NCI-H748 (cell line): Measurements from ENCODE around the gene DNAJC28.
"Not testable (repeated sequence)": the region's sequence is repeated elsewhere in the genome, so short reads cannot be mapped to it uniquely, and the experiment has no call there.

Experiments used
- DNase-seq: peaks from one replicate; lab custom pipeline; 2025; ENCODE audit not compliant: unreplicated experiment; lab: John Stamatoyannopoulos, UW

DNAJC28 gene, protein sequence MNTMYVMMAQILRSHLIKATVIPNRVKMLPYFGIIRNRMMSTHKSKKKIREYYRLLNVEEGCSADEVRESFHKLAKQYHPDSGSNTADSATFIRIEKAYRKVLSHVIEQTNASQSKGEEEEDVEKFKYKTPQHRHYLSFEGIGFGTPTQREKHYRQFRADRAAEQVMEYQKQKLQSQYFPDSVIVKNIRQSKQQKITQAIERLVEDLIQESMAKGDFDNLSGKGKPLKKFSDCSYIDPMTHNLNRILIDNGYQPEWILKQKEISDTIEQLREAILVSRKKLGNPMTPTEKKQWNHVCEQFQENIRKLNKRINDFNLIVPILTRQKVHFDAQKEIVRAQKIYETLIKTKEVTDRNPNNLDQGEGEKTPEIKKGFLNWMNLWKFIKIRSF

DNA sequence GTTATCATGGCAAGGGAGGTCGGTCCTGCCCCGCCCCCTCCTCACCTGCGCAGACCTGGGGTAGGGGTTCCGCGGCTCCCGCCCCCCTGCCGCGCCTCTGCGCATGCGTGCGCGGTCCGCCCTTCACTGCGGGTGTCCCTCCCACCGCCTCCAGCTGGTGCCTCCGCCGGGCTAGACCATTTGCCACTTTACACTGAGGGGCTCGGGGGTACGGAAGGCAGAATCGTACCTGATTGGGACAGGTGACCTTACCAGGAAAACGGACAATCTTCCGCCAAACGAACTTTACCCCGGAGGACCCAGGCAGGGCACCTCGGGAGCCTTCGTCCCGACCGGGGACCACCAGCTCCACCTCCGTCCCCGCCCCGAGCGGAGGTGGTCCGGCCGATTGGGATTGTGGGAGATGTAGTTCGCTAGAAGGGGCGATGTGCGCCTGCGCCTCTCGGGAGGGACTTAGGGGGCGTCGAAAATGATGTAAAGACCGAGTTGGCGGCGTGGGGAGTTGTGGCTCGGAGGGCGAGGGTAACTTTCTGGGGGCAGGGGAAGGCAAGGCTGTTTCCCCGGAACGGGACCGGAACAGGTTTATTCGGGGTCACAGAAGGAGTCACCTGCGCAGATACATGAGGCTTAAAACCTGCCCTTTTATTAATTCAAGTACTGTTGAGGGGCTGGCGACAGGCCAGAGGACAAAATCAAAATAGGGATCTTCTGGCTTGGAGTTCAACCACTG is at the start of gene DNAJC28:
Gene DNAJC28 (minus strand): TSS at position 344 of the 730 bp plus-strand sequence. CDS start 2,323 bp downstream, outside the sequence.
- peak; percentile 94 for DNase-seq

DNA sequence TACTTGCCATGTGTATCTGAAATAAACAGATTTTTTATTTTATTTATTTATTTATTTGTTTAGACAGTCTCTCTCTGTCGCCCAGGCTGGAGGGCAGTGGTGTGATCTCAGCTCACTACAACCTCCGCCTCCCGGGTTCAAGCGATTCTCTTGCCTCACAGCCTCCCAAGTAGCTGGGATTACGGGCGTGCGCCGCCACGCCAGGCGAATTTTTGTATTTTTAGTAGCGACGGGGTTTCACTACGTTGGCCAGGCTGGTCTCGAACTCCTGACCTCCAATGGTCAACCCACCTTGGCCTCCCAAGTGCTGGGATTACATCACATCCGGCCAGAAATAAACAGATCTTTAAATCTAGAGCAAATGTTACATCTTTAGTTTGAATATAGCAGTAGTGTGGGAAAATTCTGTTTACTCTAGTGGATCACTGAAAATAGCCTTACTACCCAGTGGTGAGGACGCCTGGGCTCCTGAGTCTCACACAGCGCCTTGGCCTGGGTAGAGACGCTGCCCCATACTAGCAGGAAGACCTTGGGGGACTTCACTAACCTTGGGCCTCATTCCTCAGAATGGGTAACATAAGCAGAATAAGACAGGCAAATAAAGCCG is 49.7 kb upstream of the DNAJC28 start:
- DNase-seq = no peak

DNA sequence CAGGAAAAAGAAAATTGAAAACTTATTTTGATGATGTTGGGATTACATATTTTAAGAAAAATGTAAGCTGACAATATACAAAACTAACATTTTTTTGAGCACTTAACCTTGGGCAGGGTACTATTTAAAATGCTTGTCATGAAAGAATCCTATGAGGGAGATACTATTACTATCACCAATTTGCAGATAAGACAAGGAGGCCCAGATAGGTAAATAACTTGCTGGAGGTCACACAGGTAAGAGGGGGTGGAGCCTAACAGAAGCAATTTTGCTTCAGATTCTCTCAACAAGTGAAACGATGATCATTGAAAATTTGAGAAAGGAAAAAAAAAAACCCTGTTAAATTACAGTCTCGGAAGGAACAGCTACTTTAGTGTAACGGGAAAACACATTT is 49.2 kb upstream of the DNAJC28 start:
- DNase-seq = peak; percentile 3

DNA sequence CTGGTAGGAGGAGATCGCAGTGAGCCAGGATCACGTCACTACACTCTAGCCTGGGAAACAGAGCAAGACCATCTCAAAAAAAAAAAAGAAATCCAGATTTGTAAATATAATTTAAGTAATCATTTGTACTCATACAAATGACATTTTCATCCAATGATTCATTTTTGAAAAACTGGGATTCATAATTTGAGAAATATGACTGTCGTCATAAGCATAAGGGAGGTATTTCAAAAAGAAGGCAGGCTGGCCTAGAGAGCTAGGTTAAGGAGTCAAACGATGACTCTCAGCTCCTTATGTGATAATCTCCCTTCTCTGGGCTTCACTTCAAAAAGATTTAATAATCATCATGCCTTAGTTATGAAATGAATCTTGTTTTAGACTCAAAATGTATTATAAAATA is 48.1 kb upstream of the DNAJC28 start:
- DNase-seq = no peak

DNA sequence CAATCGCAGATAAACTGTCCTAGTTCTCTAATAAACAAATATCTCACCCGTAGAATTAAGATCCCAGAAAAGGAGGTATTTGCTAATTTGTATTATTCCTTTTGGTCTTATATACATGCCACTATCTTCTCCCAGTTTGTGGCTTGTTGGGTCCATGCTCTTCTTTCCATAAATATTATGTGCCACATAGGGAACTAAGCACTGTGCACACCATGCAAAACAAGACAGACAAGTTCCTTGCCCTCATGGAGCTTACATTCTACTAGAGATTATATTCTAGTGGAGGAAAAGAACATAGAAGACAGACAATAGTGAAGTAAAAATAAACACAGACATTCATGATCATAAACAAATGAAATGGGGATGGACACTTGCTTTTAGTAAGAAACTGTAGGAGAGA is 45.7 kb upstream of the DNAJC28 start:
- DNase-seq = no peak

DNA sequence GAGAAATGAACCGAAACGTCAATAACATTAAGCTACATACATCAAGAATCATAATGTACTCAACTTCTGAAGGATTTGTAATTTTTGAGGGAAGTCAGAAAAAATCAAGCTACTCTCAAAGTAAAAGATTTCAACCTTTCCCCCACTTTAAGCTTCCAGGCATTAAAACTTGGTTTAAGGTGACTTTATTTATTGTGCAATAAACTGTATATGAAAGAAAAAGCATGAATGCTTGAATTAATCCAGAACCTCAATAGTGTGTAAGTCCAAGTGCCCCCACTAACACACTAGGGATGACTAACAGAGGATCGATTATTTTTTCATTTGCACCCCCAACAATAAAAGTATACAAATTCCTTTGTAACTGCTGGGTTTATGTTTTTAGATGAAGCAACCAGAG is 39.5 kb upstream of the DNAJC28 start:
- no peak for DNase-seq

DNA sequence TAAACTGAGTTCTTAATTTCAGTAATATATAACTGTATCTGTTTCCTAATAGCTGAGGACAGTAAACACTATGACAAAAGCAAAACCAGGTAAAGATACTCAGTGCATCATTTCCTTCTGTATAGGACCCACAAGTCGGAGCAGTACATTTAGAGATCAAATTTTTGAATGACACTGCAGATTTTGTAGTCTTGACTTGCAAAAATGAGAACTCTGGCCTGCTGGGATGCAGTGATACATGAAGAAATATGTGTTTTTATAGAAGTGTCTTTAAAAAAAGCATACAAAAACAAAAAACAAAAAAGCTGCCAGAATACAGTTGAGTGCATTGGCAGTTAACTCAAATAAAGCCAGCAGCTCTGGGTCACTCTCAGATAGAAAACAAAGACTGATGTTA is 31.4 kb upstream of the DNAJC28 start:
- DNase-seq = no peak

DNA sequence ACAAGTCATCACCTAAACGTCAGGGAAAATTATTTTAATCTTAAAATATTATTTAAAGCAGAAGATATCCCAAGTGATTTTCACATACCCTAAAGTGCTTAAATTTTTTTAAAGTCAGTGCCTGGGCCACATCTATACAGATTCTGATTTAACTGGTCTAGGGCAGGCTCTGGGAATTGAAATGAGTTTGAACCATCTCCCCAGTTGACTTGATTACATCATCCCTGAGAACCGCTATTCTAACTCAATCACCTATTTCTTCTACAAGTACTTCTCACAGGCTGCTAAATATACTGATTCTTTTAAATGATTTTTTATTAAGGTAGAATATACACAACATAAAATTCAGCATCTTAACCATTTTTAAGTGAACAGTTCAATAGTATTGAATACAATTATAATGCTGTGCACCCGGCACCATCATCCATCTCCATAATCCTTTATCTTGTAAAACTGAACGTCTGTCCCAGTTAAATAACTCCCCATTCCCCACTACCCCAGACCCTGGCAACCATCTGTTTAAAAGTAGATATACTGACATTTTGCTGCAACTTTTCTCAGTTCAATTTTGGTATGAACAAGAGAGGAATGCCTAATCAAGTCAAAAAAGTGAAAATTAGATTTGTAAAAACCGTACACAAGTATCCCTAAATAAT is 30.9 kb upstream of the DNAJC28 start:
- no peak for DNase-seq

DNA sequence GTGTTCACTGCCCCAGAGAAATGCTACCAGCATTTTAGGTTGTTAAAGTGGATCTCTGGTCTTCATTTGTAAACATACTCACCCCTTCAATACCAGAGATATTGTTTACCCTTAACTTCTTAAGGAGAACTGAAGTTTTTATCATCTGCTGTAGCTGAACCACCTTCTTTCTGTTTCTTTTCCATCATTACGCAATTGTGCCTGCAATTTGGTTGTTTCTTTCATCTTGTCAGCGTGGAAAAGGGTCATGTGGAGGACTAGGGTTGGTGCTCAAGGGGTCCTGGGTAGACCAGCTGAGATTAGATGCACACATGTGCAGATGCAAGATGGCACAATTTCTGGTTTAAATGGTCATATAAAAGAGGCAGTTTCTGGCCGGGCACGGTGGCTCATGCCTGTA is 27.4 kb upstream of the DNAJC28 start:
- DNase-seq = no peak

DNA sequence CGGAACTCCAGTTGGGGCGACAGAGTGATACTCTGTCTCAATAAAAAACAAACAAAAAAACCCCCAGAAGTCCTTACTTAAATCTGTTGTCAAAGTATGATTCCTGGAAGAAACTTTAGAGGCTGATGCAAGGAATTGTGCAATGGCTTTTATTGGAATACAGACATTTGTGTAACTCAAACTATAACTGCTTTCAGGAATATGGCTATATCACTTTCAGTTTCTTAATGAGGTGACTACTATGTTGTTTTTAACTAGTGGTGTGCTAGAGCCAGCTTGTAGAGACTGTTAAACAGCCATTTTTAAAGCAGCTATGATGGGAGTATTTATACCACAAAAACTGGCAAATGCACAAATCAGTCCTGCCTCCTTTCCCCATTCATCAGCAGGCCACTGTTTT is 22.7 kb upstream of the DNAJC28 start:
- no peak for DNase-seq

DNA sequence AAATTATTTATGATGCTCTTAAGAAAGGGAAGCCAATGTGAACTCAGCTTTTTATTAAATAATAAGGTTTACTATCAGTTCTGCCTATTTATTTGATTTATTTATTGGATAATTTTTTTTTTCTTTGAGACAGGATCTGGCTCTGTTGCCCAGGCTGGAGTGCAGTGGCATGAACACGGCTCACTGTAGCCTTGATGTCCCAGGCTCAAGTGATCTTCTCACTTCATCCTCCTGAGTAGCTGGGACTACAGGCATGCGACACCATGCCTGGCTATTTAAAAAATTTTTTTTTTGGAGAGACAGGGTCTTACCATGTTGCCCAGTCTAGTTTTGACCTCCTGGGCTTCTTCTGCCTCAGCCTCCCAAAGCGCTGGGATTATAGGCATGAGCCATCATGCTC is 21.0 kb upstream of the DNAJC28 start:
- DNase-seq = no peak

DNA sequence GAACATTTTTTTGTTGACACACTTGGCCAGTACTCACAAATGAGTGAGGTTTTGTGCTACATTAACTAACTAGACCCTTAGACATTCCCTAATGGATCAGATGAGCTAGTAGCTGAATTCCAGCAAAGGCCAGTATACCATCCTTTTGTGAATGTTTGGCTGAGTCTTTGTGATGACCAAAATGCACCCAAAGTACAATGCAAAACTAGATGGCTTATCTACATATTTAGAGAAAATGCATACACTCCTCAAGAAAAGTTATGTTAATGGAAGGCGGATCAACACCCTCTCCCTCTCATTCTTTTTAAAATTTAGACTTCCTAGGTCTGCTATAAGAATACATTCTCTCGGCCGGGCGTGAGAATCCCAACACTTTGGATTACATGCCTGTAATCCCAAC is 20.1 kb upstream of the DNAJC28 start:
- DNase-seq = no peak

DNA sequence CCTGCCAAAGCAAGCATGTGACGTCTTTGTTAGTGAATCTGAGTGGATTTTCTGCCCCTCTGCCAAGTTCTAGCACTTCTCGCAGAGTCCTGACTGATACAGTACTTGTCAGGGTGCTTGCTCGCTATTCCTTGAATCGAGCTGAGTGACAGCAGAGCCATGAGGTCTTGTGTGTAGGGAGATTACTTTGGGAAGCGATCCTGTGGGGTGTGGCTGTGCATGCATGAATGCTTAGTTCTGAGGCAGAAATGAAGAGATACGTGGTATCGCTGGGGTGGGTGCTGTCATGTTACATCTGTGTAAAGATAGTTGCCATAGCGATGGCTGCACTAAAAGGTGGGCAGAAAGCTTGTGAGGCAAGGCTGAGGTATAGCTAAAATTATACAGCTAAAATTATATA is 19.3 kb upstream of the DNAJC28 start:
- no peak for DNase-seq

DNA sequence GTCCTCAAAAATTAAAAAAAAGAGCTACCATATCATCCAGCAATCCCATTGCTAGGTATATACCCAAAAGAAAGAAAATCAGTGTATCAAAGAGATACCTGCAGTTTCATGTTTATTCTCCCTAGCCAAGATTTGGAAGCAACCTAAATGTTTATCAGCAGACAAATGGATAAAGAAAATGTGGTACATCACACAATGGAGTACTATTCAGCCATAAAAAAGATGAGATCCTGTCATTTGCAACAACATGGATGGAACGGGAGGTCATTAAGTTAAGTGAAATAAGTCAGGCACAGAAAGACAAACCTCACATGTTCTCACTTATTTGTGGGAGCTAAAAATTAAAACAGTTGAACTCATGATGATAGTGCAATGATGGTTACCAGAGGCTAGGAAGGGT is 15.5 kb upstream of the DNAJC28 start:
- not testable (repeated sequence) for DNase-seq

DNA sequence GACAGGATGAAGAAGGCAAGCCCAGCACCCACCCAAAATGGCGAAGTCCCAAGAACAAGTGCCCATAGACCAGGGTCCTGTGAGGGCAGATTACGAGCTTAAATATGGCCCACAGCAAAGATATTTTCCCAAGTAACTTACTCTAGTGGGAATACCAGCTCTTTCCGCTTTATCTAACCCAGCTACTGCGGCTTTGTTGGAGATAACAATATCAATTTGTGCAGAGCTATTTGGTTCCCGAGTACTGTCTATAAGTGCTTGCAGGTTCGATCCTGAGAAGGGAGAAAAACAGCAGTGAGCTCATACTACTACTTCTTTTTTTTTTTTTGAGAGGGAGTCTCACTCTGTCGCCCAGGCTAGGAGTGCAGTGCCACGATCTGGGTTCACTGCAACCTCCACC is 14.3 kb upstream of the DNAJC28 start:
- DNase-seq = no peak

DNA sequence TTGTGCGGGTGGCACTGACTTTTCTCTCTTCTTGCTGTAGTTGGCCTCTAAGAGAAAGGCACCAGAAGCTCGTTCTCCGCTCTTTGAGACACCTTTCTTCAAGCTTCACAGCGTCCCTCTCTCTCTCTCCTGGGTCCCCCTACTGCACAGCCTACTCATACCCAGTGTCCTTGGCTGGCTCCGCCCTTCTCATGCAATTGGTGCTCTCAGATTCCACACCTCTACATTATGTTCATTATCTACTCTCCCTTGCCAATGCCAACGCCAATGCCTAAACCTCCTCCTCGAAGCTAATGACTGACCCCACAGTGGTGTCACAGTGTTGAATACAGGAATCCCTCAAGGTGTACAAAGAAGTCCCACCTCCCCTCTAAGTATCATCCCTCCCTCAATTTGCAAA is 4.8 kb upstream of the DNAJC28 start:
- peak; percentile 17 for DNase-seq

DNA sequence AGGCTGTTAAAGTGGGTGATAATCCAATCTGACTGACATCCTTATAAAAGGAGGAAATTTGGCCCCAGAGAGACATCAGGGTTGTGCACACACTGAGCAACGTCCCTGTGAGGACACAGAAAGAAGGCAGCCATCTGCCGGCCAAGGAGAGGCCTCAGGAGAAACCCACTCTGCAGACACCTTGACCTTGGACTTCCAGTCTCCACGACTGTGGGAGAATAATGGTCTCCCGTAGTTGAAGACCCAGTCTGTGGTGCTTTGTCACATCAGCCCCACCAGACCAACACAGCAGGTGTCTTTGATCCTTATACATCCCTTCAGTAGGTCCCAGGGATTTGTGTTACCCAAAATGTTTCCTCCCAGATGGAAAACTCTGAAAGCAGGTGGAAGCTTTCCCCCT is 4.2 kb upstream of the DNAJC28 start:
- DNase-seq = no peak

DNA sequence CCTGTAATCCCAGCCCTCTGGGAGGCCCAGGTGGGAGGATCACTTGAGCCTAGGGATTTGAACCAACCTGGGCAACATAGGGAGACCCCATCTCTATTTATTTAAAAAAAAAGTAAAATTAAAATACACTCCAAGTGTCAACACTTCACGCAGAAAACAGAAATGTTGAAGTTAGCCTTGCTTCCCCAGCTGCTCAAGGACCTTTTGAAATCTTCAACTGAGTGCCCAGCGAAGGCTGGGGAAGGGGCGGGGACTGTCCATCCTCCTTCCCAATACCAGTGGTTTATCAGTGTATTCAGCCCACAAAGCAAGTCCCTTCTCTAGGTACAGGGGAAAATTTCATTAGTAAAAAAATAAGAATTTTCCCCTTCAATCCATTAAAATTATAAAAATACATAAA is 2.2 kb upstream of the DNAJC28 start:
- no peak for DNase-seq

DNA sequence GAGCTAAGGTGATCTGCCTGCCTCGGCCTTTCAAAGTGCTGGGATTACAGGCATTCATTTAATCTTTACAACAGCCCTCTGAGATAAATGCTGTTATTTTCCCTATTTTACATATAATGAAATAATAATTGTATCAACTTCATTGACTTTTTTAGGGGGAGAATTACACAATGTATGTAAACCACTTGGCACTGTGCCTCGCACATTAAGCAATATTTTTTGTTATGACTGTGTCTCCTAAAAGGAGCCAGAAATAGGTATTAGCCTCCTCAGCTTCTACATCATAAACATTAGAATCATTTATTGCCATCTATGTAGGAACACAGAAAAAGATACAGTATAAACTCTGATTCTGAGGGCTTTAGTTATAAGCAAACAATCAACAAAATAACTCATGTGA is 1.1 kb upstream of the DNAJC28 start:
- DNase-seq = no peak

DNA sequence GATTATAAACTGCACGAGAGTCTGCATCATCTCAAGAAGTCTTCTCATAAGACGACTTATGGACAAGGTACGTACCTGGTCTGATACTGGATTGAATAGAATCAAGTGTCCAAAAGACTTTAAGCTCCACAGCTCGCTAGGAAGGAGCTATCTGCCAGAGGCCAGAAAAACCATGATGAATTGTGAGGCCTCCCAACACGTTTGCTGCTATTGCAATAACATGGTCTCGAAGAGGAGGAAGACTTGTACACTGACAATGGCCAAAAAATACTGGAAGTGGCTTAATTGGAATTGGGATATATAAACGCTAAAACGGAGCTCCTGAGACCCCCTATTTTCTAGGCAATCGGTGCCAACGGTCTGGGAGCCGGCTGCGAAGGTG is 534 bp downstream of the DNAJC28 start:
- no peak for DNase-seq

DNA sequence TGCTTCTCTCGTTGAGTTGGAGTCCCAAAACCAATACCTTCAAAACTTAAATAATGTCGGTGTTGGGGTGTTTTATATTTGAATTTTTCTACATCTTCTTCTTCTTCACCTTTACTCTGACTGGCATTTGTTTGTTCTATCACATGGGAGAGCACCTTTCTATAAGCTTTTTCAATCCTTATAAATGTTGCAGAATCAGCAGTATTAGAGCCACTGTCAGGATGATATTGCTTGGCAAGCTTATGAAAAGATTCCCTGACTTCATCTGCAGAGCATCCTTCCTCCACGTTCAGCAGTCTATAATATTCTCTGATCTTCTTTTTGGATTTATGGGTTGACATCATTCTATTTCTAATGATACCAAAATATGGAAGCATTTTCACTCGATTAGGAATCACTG is 2.6 kb downstream of the DNAJC28 start:
- DNase-seq = no peak

DNA sequence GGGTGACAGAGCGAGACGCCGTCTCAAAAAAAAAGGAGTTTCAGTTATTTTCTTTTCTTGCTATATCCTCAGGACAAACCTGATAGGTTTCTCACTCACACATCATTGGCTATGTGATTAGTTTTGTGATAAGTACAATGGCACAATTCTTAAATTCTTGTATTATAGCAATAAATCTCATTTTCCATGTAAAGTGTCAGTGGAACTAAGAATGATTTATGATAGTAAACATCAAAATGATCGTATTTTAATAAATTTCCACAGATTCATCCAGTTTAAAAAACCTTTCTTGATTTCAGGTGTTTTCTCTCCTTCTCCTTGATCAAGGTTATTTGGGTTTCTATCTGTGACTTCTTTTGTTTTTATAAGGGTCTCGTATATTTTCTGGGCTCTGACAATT is 3.5 kb downstream of the DNAJC28 start:
- DNase-seq = no peak
